ENCODE data around the gene SCIN. TPM values are rescaled to one million over a fixed set of nuclear protein-coding genes. Genes with fewer than 3 reads are reported as not detected.

The SCIN gene
- not detected for polyA plus RNA-seq (2012; ENCODE audit: insufficient read length, low read depth)

DNA sequence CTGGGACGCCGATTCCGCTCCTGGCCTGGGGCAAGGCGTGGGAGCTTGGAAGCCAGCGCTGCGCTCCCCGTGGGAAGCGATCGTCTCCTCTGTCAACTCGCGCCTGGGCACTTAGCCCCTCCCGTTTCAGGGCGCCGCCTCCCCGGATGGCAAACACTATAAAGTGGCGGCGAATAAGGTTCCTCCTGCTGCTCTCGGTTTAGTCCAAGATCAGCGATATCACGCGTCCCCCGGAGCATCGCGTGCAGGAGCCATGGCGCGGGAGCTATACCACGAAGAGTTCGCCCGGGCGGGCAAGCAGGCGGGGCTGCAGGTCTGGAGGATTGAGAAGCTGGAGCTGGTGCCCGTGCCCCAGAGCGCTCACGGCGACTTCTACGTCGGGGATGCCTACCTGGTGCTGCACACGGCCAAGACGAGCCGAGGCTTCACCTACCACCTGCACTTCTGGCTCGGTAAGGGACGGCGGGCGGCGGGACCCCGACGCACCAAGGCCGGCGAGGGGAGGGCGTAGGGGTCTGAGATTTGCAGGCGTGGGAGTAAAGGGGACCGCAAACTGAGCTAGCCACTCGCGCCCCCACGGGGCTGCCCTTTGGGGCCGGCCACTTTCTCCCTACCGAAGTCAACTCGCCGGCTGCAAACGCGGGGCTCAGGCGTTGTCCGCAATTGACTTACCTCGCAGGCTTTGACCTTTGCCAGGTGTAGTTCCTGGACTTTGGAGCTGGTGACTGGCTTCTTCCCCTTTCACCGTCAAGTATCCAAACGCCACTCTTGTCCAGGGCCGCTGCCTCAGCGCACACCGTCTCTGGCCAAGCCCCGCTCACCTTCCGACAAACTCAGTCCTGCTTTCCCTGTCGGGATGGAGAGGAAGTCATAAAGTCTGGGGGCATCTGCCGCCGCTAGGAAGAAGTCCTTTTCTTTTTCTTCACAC lies at the start of gene SCIN:
Gene SCIN, plus strand, starts transcription at position 187 of the 928 bp plus-strand sequence. Its CDS starts 67 bp downstream, at position 254.
- TF ChIP-seq, protein P1, sequence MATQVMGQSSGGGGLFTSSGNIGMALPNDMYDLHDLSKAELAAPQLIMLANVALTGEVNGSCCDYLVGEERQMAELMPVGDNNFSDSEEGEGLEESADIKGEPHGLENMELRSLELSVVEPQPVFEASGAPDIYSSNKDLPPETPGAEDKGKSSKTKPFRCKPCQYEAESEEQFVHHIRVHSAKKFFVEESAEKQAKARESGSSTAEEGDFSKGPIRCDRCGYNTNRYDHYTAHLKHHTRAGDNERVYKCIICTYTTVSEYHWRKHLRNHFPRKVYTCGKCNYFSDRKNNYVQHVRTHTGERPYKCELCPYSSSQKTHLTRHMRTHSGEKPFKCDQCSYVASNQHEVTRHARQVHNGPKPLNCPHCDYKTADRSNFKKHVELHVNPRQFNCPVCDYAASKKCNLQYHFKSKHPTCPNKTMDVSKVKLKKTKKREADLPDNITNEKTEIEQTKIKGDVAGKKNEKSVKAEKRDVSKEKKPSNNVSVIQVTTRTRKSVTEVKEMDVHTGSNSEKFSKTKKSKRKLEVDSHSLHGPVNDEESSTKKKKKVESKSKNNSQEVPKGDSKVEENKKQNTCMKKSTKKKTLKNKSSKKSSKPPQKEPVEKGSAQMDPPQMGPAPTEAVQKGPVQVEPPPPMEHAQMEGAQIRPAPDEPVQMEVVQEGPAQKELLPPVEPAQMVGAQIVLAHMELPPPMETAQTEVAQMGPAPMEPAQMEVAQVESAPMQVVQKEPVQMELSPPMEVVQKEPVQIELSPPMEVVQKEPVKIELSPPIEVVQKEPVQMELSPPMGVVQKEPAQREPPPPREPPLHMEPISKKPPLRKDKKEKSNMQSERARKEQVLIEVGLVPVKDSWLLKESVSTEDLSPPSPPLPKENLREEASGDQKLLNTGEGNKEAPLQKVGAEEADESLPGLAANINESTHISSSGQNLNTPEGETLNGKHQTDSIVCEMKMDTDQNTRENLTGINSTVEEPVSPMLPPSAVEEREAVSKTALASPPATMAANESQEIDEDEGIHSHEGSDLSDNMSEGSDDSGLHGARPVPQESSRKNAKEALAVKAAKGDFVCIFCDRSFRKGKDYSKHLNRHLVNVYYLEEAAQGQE (IDR thresholded peaks at IDR 0.05; ENCODE audit: insufficient read depth in 1 of 2, low read depth in 2 of 2, low read length in 2 of 2): no peak
- TF ChIP-seq SIN3A (IDR thresholded peaks at IDR 0.05; ENCODE audit: borderline replicate concordance, insufficient read depth, low read length) (no peak), POLR2AphosphoS5 (IDR thresholded peaks at IDR 0.05; ENCODE audit: low read depth, low read length) (no peak), FOXP2 (optimal IDR thresholded peaks at IDR 0.05; ENCODE audit: borderline replicate concordance, extremely low read depth, extremely low read length, insufficient read depth) (no peak), TAF1 (IDR thresholded peaks at IDR 0.05; ENCODE audit: borderline replicate concordance, insufficient read depth, low read length) (no peak)

DNA sequence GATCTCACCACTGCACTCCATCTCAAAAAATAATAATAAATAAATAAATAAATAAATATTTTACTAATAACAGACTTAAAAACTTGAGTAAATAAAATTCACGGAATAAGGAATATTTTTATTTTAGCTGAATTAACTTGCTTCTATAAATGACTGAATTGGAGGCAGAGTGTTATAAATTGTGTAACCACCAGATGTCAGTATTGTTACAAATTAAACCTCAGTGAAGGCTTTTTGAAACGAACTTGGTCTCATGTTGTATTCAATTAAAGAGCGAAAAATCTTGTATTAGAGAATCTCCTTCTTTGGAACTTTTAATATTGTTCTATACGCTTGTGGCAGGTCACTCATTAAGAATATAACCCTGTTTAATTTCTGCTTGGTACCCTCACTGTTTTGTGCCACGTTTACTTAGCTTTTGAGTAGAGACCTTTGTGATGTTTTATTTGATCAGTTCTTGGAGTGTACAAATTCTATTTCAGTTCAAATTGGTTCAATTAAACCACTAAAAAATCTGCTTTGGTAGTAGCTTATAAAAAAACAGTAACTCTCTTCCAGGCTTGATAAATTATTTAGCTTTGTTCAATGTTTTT lies 45.6 kb upstream of the SCIN start:
- TF ChIP-seq SIN3A (IDR thresholded peaks at IDR 0.05; ENCODE audit: borderline replicate concordance, insufficient read depth, low read length) (no peak), FOXP2 (optimal IDR thresholded peaks at IDR 0.05; ENCODE audit: borderline replicate concordance, extremely low read depth, extremely low read length, insufficient read depth) (no peak), POLR2AphosphoS5 (IDR thresholded peaks at IDR 0.05; ENCODE audit: low read depth, low read length) (no peak), TAF1 (IDR thresholded peaks at IDR 0.05; ENCODE audit: borderline replicate concordance, insufficient read depth, low read length) (no peak)
- TF ChIP-seq, protein P1 (IDR thresholded peaks at IDR 0.05; ENCODE audit: insufficient read depth in 1 of 2, low read depth in 2 of 2, low read length in 2 of 2): no peak

GRCh38 chr7:12529971-12530710 lies 40.4 kb upstream of the SCIN start:
- no peak for TF ChIP-seq SIN3A (IDR thresholded peaks at IDR 0.05; ENCODE audit: borderline replicate concordance, insufficient read depth, low read length)
- TF ChIP-seq, protein P1 (IDR thresholded peaks at IDR 0.05; ENCODE audit: insufficient read depth in 1 of 2, low read depth in 2 of 2, low read length in 2 of 2): no peak
- no peak for TF ChIP-seq FOXP2 (optimal IDR thresholded peaks at IDR 0.05; ENCODE audit: borderline replicate concordance, extremely low read depth, extremely low read length, insufficient read depth)
- no peak for TF ChIP-seq TAF1 (IDR thresholded peaks at IDR 0.05; ENCODE audit: borderline replicate concordance, insufficient read depth, low read length)
- TF ChIP-seq POLR2AphosphoS5 (IDR thresholded peaks at IDR 0.05; ENCODE audit: low read depth, low read length): no peak

DNA sequence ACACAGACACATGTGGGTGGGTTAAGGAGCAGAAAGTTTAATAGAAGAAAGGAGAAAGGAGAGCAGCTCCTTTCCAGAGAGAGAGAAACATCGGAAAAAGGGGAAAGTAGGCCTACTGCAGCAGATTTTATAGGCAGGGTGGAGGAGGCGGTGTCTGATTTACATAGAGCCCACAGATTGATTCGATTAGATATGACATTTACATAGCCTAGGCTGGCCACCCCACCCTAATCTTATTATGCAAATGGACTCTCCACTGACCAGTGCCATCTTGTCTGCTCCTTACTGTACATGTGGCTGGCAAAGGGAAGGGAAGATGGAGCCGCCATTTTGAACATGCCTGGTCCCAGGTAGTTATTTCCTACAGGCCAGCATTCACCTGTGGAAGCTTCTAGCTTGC lies 38.7 kb upstream of the SCIN start:
- TF ChIP-seq FOXP2 (optimal IDR thresholded peaks at IDR 0.05; ENCODE audit: borderline replicate concordance, extremely low read depth, extremely low read length, insufficient read depth) (no peak), TAF1 (IDR thresholded peaks at IDR 0.05; ENCODE audit: borderline replicate concordance, insufficient read depth, low read length) (no peak), POLR2AphosphoS5 (IDR thresholded peaks at IDR 0.05; ENCODE audit: low read depth, low read length) (no peak), SIN3A (IDR thresholded peaks at IDR 0.05; ENCODE audit: borderline replicate concordance, insufficient read depth, low read length) (no peak)
- TF ChIP-seq, protein P1 (IDR thresholded peaks at IDR 0.05; ENCODE audit: insufficient read depth in 1 of 2, low read depth in 2 of 2, low read length in 2 of 2): no peak
